ENCODE measurements around the gene MBOAT1.

DNA sequence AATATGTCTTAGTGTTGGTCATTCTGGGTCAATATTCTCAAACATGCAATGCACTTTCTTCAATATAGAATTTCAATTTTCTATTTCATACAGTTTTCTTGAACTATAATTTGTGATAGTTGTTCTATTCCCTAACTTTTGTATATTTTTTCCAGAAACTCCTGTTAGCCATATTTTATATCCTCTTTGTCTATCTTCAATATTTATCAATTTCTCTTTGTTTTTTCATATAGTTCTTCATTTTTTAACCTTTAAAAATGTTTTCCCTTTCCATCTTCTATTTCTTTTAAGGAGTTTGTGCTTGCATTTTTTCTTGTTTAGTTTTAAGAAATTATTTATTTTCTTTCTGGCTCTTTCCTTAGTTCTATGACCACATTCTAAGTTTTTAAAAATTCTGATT is 42.0 kb upstream of the MBOAT1 start:
- TF ChIP-seq, protein P1, sequence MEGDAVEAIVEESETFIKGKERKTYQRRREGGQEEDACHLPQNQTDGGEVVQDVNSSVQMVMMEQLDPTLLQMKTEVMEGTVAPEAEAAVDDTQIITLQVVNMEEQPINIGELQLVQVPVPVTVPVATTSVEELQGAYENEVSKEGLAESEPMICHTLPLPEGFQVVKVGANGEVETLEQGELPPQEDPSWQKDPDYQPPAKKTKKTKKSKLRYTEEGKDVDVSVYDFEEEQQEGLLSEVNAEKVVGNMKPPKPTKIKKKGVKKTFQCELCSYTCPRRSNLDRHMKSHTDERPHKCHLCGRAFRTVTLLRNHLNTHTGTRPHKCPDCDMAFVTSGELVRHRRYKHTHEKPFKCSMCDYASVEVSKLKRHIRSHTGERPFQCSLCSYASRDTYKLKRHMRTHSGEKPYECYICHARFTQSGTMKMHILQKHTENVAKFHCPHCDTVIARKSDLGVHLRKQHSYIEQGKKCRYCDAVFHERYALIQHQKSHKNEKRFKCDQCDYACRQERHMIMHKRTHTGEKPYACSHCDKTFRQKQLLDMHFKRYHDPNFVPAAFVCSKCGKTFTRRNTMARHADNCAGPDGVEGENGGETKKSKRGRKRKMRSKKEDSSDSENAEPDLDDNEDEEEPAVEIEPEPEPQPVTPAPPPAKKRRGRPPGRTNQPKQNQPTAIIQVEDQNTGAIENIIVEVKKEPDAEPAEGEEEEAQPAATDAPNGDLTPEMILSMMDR (IDR thresholded peaks at IDR 0.05), result no peak
- TF ChIP-seq POLR2A (IDR thresholded peaks at IDR 0.05) (no peak), POLR2AphosphoS5 (IDR thresholded peaks at IDR 0.05; ENCODE audit: insufficient read depth in 1 of 2, low read depth in 1 of 2) (no peak)
